ENCODE measurements around the gene CBX8.

Gene CBX8

DNA sequence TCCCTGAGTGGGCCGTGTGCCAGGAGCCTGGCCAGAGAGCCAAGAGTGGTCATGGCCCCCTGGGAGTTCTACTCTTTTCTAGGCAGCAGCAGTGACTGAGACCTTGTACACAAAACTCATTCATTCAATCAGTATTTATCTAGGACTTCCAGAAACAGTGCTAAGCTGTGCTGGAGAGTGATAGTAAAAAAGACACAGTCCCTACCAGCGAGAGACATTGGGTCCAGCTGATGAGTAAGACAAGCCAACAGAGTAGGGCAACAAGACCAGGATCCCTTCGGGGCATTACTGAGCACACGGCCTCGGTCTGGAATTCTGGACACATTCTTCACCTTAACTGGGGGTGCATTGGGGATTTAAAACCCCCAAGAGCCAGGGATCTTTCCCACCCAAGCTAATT, 22.2 kb upstream of the CBX8 start:
- DNase-seq: no peak

- DNase-seq: no peak
Measured at GRCh38 chr17:79818026-79818758, 21.3 kb upstream of the CBX8 start.

GRCh38 chr17:79815836-79816461, 19.1 kb upstream of the CBX8 start:
- no peak for DNase-seq

DNA sequence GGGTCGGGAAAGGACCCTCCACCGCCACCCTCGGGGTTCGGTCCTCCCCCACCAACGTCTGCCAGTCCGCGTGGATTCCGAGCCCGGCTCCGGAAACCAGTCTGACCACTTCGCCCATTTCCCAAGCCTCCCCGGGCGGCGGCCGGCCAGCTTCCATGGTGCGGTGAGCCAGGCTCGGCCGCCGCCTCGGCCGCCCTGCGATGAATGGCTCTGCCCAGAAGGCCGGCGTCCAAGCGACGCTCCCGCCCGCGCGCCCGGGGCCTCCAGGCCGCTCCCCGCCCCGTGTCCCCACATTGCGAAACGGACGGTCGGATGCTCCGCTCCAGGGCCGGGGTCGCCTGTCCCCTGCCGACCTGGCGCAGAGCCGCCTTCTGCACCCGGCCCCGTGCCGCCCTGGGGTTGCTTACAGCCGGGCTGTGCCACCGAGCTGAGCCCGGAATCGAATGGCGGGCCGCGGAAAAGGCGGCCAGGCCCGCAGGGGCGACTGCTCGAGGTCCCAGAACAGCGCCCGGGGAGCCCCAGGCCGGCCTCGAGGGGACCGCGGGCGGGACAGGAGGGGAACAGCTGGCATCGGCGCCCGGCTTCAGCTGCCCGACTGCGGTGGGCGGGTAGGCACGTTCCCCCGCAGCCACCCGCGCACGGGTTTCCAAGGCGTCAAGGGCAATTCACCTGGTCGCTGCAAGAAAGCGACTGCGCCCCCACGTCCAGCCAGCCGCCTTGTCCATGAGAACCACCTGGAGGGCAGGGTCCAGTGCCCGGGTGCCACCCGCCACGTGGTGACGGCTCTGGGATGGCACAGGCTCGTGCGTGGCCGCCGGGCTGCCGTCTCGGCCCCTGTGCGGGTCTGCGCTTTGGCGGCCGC, 18.3 kb upstream of the CBX8 start:
- no peak for DNase-seq

- no peak for DNase-seq
Measured at GRCh38 chr17:79814127-79814973, 17.5 kb upstream of the CBX8 start.

DNA sequence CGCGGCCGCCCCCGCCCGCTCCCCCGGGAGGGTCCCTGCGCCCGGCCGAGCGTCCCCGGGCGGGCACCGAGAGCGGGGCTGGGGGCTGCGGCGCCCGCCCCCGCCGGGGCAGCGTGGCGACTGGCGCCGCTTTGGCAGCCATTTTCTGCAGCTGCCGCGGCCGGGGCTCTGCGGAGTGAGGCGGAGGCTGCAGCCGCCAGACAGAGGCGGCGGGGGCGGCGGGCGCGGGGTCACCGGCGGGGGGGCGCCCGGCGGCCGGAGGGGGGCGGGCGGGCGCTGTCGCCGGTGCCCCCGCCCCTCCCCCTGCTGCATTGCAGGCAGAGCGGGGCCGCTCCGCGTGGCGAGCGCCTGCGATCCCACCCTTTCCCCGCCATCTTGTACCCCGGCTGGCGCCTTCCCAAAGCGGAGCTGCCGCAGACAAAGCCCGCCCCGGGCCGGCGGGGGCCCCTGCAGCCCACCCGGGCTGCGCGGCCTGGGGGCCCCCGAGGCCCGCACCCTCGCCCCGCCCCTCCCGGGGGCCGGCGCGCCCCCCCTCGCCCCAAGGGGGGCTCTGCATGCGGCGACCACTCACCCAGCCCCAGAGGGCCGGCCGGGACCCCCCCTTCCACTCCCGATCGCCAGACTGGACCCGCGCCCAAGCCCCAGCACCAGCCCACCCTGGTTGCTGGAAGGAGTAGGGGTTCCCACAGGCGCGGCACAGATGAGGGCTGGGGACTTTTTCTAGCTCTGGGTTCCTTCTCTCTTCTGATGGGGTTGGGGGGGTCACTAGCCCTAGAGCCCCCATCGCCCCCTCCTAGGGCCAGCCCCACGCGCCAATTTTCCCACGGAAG, 16.6 kb upstream of the CBX8 start:
- no peak for DNase-seq

- no peak for DNase-seq
Measured at GRCh38 chr17:79812353-79813258, 15.7 kb upstream of the CBX8 start.

DNA sequence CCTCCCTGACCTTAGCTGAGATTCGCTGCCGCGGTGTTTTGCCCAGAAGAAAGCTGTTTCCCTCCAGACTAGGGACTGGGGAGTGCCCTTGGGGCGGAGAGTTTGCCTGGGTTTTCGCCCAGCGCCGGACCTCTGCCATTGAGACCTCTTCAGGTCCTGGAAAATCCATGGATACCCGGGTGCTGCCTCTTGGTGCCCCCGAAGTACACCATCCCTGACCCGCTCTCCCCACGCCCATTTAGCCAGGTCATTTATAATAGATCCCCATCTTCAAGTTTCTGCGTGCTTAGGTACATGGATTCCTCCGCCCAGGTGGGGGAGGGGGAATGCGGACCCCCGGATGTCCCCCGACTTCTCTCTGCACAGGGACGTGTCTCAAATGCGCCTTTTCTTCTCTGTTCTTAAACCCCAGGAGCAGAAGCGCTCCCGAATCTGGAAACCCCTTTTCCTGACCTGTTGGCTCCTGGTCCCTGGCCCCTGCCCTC, 15.0 kb upstream of the CBX8 start:
- no peak for DNase-seq

DNA sequence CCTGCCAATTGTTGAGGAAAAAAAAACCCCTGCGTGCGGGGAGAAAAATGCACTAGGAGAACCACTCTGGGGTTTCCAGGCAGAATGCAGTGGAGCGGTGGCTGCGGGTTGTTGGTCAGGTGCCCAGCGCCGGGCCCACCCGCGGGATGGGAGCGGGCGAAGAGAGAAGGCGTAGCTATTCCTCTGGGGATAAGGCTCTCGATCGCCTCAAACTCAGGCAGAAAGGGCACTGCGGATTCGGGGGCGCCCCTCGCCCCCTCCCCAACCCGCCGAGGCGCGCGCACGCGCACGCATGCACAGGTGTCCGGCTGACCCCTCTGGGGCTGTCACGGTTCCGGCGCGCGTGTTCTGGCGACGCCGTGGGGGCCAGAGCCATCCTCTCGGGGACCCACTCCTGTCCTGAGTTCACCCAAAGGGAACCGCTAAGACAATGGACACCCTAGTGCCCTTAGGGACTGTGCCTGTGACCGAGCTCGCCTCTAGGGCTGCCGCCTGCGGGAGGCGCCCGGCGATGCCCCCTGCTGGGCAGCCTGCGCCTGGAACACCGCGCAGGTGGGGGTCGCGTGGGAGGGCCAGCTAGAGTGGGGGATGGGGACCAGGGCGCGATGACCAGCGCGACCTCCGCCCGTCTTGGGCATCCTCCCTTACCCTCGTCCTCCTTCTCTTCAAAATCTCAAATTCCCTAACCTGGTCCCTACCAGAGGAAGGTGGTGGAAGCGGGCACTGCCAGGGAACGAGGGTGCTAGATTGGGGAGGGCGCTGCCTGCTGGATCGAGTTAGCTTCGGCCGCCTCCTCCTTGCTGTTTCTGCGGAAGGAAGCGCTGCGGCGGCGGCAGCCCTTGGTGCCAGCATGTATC, 14.4 kb upstream of the CBX8 start:
- peak; percentile 83 for DNase-seq

DNA sequence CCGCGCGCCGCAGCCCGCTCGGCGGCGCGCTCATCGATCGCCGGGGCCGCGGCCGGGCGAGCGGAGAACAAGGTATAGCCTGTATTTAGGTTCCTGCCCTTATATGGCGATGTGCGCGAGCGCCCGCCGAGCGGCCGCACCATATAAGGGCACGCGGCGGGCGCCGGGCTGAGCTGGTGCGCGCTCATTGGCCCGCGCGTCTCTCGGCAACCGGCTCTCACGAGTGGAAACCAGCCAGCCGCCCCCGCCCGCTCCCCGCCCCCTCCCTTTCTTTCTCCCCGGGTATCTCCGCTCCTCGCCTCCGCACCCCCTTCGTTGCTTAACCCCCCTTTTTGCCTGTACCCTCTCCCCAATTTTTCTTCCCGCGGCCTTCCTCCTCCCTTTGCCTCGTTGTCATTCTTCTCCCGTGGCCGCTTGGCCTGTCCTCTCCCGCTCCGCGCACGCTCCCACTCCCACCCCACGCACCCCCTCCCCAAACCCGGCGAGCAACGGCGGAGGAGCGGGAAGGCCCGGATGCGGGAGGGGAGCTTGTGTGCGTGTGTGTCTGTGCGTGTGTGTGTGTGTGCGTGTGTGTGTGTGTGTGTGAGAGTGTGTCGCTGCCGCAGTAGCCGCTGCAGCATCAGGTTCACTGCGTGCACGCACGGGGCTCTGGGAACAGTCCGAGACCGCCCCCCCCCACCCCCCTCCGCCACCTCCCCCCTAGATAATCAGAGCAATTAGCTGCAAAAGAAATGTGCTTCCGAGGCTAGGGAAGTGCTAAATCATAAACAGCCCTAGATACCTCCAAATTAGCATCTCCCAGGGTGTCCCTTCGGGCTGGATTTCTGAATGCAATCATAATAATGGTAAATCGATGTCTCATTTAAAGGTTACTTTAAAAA, 13.5 kb upstream of the CBX8 start:
- DNase-seq: peak; percentile 63

DNA sequence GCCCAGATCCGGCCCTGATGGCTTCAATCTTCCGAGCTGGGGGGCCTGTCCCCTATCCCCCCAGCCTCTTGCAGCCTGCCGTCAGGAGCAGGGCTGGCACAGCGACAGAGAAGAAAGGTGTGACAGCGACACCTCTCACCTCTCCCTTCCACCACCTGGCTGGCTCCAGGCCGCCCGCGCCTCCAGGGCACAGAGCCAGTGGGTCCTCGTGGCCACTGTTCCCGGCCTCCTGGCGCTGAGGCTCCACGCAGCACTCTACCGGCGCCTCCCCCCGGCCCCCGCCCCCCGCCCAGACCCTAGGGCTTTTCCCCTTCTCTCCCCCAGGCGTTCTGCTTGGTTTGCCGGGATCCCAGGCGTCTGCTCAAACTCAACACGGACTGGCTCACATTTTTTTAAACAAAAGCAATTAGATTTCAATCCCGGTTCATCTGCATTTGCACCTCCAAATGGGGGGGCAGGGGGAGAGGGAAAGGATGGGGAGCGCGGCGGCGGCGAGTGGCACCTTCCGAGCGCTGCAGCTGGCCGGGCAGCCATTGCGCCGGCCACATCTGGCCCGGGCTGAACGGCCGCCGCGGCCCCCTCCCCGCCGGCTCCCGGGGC, 12.8 kb upstream of the CBX8 start:
- DNase-seq: peak; percentile 58

DNA sequence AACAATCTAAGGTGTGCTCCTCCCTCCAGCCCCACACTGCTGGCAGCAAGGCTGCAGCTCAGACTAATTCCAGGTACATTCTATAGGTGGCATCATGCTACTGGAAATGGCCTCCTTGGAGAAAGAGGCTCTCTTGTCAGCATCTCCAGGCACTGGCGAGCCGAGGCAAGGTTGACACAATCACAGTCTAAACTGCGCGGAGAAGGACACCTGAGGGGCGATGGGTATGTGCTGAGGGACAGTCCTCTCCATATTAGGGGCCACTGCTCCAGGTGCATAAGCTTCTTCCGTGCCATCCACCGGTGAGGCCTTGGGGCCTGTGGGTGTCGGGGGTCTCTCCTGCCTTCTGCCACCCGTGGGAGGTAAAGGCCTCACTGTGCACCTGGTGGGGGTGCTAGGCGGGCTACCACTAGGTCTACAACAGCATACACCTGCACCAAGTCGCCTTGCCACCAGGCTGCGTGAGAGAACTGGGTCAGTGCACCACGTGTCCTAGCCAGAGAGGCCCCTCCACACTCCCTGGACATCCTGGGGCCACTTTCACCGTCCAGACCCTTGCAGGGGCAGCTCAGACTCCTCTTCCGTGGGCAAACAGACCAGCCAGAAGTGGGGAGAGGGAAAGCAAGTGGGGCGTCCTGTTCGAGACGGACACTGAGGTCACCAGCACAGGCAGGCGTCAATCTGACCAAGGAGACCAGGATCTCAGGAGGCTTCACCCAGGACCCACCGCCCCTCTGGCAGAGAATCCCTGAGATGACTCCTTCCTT, 12.1 kb upstream of the CBX8 start:
- peak; percentile 48 for DNase-seq

DNA sequence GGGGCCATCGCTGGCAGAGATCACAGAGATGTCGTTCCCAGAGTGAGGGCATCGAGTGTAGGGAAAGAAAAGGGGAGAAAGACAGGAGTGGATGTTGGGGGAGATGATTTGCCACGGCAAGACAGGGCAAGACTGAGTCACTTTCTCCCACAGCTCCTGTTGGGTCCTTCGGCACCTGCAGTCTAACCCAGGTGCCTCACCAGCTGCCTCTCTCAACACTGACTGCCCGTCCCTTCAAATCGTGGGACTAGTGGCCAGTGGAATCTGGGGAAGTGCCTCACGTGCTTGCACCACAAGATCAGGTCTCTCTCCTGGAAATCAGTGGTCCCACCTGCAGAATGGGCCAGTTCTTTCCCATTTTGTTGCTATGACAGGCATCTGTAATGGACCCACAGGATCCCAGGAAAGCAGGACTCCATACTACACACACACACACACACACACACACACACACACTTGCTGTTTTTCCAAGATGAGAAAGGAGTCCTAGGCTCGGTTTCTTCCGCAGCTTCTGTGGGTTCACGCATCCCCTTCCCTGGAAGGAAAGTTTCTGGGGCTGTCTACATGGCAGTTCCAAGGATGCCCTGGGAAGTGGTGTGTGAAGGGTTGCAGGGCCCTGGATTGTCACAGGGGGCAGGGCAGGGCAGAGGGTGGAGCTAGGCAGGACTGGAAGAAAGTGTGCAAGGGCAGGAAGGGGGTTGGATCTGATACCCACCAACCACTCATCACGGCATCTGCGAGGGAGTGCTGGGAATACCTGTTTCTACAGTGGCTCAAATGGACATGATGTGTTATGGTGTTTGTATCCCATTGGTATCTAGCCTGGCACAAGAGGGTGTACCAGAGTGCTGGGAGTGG, 10.2 kb upstream of the CBX8 start:
- no peak for DNase-seq

DNA sequence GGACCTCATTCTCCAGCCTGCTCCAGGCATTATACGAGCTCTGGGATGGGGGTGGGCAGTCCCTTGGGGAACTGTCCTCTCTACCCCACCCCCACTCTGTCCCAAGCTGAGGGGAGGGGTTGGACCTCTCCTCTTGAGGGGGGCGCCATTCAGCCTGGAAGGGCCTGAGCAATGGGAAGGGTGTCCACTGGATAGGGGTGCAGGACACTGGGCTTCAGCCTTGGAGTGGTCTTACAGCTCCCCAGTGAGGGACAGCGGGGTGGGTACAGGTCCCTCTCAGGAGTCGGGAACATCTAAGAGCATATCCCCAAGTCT, 9.5 kb upstream of the CBX8 start:
- no peak for DNase-seq

DNA sequence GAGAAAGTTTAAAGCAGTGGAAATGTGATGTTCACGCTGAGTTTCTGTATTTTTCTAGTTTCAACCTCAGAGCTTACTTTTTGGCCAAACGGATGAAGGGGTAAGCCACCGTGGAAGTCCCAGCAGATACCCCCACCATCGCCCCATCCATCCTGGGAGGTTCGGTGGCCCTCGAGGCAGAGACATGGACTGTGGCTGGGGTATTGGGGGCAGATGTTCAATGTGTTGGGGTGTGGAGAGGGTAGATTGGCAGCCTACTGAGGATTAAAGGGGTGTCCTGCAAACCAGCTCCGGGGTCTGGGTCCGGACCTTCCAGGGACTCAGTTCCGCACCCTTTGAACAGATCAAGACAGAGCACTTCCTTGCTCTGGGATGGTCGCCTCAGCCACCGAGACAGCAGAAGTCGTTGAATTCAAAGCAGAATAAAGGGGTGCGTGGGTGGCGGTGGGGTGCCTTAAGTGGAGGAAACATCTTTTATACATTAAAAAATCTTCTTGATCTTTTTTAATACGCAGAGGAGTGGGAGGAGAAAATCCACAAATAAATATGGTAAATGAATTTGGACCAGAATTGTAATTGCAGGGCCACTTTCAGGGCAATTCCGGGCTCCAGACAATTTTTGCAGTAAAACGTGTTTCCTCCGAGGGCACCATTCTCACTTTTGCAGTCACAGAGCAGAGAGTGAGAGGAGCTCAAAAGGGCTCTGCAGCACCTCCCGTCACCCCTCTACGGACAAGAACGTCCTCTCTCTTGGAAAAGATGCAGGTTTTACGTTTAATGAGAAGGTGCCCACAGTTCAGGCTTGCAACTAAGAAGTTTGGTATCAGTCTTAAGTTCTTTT, 8.2 kb upstream of the CBX8 start:
- DNase-seq: no peak
